ENCODE measurements around the gene MYO3B.
"Not testable (repeated sequence)": the region's sequence is repeated elsewhere in the genome, so short reads cannot be mapped to it uniquely, and the experiment has no call there.

MYO3B gene

DNA sequence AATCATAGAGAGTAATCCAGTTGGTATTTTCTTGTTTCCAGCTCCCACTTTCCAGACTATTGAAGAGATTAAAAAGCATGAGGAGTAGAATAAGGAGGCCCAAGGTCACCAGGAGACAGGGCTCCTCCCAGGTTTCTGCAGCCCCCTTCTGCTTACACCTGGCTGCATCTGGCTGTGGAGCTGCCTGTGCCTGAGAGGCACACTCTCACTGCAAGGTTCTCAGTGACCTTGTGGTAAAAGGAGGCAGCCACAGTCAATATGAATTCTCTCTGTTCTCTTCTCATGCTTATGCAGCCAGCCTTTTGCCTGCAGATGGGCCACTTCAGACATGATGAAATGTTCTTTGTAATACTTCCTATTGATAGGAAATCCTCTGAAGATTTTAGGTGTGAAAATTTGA lies 233.7 kb downstream of the MYO3B start:
- DNase-seq (ENCODE audit: low read depth, low spot score): no peak

DNA sequence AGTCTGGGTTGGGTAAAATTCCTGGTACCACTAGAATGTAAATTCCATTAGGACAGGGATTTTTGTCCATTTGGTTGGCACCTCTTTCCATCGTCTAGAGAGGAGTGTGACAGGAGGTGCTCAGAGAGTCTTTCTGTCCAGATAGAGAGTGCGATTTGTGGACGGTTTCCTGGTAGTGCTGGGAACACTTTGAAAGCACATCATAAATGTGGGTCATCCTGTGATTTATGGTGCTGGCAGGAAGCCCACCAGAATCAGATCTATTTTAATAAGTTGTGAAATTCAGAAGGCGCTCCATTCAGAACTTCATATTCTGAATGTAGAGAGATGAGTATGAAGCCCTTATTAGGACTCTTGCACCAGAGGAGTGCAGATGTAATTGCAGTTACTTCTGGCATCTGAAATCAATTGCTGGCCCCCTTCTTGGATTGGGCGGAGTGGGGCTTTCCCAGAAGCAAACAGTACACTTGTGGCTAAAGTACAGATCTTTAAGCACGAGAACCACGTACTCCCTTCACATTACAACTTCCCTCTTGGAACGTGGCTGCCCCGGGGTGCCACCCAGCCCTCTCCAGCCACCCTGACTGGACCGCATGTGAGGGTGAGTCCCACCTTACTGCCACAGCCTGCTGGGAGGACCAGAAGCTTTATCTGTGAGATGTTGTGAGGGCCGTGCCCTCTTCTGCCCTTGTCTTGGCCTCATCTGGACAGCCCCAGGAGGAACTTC lies 243.2 kb downstream of the MYO3B start:
- no peak for DNase-seq (ENCODE audit: low read depth, low spot score)

DNA sequence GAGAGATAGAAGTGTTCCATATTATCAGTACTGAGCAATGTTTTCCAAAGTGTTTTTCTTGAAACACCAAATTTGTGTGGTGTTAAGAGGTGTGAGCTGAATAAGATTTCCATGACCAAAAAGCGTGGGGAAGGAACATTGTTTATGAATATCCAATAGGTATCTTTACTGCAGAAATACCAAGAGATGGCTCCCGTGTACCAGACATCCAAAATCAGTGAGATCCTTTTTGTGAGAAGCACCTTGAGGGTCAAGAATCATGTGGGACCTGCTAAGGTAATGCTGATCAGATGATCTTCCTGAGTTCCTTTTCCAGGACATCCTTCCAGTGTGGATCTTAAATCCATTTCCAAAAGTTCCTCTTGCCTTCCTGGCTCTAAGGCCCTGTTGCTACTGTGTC lies 246.0 kb downstream of the MYO3B start:
- DNase-seq (ENCODE audit: low read depth, low spot score): no peak

DNA sequence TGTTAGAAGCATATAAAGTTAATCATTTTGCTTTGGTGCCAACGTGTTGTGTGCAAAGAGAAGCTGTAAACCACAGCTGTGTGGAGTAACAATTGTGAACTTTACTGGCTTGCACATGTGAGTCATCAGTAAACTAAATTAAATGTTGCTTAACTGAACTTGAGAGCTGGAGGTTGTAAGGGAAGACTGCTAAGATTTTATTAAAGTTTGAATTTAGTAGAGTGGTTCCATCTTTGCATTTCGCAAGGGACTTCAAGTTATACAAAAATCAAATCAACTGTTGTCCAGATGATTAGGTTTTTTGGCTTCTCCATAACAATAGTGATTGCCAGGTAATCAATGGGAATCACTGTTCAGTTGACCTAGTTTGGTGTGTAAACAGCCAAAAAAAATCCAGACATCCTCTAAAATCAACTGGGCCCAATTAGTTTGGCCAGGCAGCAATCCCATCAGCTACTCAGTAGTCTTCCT lies 247.4 kb downstream of the MYO3B start:
- peak; percentile 48 for DNase-seq (ENCODE audit: low read depth, low spot score)

DNA sequence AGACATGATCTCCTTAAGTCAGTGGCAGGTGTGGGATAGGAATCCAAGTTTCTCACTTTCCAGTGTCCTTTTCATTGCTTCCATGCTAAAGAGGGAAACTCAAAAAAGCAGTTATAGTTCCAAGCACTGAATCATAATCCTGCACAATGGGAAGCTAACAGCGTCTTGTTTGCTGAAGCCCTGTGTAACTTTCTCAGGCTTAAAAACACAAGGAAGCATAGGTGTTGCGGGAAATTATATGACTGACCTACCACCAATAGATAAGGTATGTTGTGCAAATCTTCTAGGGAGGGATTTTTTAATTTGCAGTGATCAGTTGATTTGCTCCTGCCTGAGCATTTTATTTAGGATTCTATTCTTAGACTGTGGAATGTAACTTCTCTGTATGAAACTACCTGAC lies 250.9 kb downstream of the MYO3B start:
- no peak for DNase-seq (ENCODE audit: low read depth, low spot score)

- no peak for DNase-seq (ENCODE audit: low read depth, low spot score)
Measured at GRCh38 chr2:170432823-170433222, 254.9 kb downstream of the MYO3B start.

DNA sequence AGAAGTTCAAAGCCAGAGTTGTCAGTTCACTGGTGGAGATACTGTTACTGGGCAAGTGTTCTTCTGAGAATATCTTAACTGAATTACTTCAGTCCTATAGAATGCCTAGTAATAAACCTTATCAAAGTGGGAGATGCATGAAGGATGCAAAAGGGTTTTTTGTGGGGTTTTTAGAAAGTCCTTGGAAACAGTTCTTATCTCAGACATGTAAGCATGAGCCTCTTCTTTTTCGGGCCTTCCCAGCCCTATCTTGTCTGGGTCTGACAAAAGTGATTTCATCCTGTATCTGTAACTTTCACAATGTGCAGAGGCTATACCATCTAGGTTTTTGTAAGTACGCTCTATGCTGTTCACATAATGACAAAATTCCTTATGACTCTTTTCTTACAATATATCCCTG lies 255.5 kb downstream of the MYO3B start:
- no peak for DNase-seq (ENCODE audit: low read depth, low spot score)

GRCh38 chr2:170434396-170434795 lies 256.4 kb downstream of the MYO3B start:
- not testable (repeated sequence) for DNase-seq (ENCODE audit: low read depth, low spot score)

DNA sequence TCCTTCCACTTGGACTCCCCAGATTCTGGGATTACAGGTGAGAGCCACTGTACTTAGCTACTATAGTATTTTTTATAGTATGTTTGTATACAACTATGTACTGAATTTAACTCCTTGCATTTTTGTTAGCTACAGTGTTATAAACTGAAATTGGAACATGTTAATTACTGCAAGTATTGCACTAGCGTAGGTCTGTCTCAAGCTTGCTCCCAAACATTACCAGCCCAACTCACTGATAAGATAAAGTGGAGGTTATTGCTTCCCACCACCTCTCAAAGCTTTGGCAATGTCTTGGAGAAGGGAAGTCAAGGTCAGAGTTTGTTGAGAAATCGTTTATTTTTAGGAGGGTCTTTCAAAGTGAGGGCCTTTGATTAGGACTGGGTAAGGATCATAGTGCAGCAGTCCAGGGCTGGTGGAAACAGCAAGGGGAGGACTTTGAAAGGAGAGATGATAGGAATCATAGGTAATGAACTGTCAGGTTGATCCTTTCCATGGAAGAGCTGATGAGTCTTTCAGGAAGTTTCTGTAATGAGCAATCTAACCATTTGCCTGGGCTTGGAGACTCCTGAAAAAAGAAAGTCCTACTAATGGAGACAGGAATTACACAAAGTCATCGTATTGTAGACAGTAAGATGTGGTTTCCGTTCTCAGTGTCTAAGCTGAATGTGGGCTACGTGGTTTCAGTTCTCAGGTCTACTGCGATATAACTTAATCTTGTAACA lies 257.1 kb downstream of the MYO3B start:
- no peak for DNase-seq (ENCODE audit: low read depth, low spot score)

GRCh38 chr2:170436077-170436943 lies 258.4 kb downstream of the MYO3B start:
- no peak for DNase-seq (ENCODE audit: low read depth, low spot score)

DNA sequence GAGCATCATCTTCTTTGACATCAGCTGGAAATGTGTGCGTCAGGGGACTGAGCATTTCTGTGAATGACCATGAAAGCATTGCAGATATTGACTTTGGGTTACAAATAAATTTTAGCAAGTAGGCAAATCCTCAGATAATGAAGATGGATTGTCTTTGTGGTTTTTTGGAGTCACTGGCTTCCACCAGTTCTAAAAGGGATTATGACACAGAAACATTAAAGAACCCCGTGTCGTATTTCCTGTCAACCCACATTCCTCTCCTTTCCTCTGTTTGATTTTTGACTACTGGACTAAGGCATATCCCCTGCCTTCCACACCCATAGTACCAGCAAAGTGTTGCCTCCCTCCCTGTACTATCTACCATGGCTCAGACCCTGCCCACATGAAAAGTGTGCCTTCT lies 268.1 kb downstream of the MYO3B start:
- DNase-seq (ENCODE audit: low read depth, low spot score): no peak

DNA sequence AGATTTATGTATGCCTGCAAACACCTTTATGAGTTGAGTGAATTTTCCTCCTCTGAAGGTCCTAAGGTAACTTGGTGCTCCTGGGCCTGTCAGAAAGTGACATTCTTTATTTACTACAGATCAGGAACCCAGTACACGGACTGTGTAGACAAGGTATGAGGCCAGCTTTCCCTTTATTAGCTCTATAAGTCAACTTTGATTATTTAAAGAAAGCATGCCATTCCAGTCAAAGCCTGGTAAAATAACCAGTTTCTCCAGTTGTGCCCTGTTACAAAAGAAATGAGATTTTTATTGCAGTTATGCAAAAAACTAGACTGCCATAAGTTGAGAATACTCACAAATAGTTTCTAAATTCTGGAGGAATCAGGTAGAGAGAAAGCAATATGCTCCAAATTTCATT lies 271.1 kb downstream of the MYO3B start:
- no peak for DNase-seq (ENCODE audit: low read depth, low spot score)

GRCh38 chr2:170454471-170455372 lies 276.8 kb downstream of the MYO3B start:
- no peak for DNase-seq (ENCODE audit: low read depth, low spot score)

GRCh38 chr2:170455617-170456426 lies 277.9 kb downstream of the MYO3B start:
- DNase-seq (ENCODE audit: low read depth, low spot score): no peak

- DNase-seq (ENCODE audit: low read depth, low spot score): no peak
Measured at GRCh38 chr2:170456914-170457313, 279.0 kb downstream of the MYO3B start.

GRCh38 chr2:170457742-170458141 lies 279.8 kb downstream of the MYO3B start:
- no peak for DNase-seq (ENCODE audit: low read depth, low spot score)

- DNase-seq (ENCODE audit: low read depth, low spot score): peak; percentile 10
Measured at GRCh38 chr2:170461889-170462288, 283.9 kb downstream of the MYO3B start.

GRCh38 chr2:170462433-170463205 lies 284.7 kb downstream of the MYO3B start:
- no peak for DNase-seq (ENCODE audit: low read depth, low spot score)

GRCh38 chr2:170463206-170463537 lies 285.2 kb downstream of the MYO3B start:
- no peak for DNase-seq (ENCODE audit: low read depth, low spot score)

GRCh38 chr2:170464268-170464667 lies 286.3 kb downstream of the MYO3B start:
- no peak for DNase-seq (ENCODE audit: low read depth, low spot score)

All from astrocyte of the hippocampus (primary cell).